GM19193 (cell line): ENCODE results near the gene USP20.

Source experiments
- POLR2A ChIP-seq: IDR thresholded peaks from 4 replicates; pipeline ENCODE4 v1.6.1; 2011; ENCODE audit not compliant: insufficient read depth, insufficient read length; ENCODE audit errors: extremely low read depth

Gene USP20

DNA sequence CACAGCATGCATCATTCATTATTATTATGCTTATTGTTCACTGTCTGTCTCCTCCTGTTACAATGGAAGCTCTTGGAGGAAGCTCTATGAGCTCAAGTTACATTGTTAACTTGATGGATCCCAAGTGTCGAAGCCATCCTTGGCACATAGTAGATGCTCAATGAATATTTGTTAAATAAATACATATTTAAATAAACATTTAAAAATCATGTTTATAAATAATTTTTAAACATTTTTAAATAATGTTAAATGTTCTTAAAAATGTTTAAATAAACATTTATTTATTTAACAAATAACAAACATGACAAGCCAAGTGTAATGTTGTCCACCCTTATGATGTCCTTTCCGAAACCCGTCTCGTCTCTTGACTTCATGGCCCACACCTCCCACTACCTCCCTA lies 69.5 kb downstream of the USP20 start:
- TF ChIP-seq POLR2A = no peak

DNA sequence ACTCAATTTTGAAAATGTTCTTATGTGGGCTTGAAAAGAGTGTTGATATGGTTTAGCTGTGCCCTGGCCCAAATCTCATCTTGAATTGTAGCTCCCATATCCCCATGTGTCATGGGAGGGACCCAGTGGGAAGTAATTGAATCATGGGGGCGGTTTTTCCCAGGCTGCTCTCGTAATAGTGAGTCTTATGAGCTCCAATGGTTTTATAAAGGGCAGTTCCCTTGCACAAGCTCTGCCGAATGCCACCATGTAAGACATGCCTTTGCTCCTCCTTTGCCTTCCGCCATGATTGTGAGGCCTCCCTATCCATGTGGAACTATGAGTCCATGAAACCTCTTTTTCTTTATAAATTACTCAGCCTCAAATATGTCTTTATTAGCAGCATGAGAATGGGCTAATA lies 71.0 kb downstream of the USP20 start:
- no peak for TF ChIP-seq POLR2A

DNA sequence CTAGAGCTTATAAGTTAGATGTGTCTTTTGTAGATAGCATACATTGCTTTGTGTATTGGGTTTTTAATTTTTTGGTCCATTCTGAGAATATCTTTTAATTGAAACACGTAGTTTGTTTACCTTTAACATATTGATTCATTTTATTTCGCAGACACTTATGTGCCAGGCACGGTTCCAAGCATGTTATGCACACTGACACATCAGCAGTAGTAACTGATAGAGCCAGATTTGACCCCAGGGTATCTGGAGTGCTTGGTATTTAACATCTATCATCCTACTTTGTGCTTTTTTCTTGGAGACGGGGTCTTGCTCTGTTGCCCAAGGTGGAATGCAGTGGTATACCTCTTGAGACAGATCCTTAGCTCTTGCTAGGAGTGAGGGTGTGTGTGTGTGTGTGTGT lies 71.9 kb downstream of the USP20 start:
- no peak for TF ChIP-seq POLR2A

DNA sequence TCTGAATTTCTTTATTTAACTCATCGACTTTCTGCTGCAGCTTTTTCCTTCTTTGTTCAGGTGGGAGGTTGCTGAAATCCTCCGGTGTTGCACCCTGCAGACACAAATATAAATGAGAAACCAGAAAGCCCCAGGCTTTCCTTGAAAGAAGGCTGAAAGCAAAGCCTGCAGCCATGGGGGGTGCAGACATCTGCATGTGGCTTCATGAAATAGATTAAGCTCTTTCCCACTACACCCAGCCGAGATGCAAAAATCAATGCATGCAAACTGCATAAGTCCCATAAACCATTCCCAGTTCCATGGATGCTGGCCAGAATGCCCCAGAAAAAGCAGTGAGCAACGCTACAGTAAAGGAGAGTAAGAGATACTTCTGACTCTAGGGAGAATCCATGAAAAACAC lies 73.6 kb downstream of the USP20 start:
- TF ChIP-seq POLR2A = no peak

DNA sequence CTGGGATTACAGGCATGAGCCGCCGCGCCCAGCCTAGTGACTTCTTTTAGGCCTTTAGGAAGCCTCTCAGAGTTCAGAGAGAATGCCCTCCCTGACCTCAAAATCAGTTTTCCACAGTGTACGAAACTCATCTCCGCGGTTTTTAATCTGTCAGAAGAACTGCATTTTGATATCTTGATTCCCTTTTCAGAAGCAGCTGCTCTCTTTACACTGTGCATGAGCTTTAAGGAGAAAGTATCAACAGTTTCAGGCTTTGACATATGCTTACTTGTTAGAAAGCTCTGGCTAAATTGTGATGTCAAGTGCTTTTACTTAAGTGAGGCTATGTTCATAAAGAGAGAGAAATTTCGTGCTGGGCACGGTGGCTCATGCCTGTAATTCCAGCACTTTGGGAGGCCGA lies 74.6 kb downstream of the USP20 start:
- no peak for TF ChIP-seq POLR2A

DNA sequence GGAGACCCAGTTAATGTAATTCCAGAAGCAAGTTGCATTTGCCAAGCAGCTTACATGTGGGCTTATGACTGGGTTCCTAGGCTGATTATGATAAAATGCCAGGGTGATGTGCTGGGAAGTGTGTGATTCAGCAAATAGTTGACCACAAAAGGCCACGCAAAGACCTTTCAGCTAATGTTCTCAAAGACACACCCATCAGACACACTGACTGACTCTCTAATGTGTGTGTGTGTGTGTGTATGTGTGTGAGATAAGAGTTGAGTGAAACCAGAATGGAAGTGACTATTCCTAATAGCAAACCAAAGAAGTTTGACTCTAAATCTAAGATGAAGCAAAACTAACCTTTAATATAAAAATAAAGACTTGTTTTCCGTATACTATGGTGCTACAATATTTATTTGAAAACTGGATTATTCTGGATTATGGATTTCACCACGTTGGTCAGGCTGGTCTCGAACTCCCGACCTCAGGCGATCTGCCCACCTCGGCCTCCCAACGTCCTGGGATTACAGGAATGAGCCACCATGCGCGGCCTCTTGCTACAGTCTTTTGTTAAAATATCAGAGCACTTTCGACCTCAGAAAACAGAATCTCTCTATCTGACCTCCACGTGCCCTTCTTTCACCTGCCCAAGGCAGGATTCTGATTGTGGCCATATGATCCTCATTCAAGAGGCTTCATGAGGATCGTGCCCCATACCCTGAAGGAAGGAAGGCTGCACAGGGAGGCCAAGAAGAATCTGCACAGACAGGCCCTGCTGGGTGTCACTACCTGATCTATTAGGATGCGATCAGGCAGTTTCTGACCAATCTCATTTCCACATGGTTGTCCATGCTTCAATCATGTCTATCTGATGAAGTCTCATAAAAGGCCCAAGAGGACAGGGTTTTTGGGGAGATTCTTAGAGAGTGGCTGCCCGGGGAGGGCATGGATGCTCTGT lies 75.6 kb downstream of the USP20 start:
- TF ChIP-seq POLR2A = no peak

DNA sequence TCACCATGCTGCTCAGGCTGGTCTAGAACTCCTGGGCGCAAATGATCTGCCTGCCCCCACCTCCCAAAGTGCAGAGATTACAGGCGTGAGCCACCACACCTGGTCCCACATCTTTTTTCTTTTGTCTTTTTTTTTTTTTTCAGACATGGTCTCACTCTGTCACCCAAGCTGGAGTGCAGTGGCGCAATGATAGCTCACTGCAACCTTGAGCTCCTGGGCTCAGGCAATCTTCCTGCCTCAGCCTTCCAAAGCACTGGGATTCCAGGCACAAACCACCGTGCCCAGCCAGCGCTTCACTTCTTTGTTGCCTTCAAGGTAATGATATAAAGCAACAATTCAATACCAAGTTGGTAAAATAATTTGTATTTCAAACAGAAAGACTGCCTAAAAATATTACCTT lies 78.8 kb downstream of the USP20 start:
- TF ChIP-seq POLR2A = no peak

DNA sequence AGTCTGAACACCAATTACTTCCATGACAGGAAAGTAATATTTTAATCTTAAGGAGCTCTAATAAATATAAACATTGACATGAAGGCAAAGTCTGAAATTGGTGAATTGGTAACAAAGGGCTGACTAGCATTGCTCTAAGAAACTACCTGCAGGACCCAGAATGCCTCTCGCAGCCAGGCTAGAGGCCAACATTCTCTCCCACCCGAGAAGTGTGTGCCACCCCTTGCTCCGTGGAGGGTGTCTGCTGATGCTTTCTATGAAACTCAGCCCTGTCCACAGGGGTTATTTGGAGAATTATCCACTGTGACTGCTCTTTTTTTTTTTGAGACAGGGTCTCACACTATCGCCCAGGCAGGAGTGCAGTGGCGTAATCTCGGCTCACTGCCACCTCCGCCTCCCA lies 81.4 kb downstream of the USP20 start:
- TF ChIP-seq POLR2A = no peak

DNA sequence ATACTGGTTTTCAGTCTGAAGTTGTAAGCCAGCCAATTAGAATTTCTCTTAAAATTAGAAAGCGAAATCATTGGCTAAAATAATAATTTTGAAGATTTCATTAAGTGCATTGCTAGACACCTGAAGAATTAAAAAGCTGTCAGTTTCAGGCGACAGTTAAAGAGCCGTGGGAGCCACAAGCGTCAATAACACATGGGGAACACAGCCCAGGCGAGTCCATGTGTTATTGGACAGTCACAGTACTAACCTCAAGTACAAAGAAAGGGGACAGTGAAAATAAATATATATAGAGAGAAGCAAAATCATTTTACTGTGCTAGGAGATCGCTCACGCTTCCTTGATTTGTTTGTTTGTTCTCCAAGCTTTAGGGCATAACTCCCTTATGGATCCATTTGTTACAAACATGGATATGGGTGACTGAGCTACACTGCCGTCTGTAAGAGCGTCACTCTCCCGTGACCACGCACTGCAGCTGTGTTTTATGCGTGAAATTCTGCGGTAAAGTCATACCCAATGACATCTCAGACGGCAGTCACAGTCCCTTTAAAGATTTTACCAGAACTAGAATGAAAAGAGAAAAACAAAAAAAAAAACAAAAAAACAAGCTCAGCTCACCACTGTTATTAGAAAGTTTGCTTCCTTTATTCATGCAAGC lies 83.2 kb downstream of the USP20 start:
- TF ChIP-seq POLR2A = no peak

DNA sequence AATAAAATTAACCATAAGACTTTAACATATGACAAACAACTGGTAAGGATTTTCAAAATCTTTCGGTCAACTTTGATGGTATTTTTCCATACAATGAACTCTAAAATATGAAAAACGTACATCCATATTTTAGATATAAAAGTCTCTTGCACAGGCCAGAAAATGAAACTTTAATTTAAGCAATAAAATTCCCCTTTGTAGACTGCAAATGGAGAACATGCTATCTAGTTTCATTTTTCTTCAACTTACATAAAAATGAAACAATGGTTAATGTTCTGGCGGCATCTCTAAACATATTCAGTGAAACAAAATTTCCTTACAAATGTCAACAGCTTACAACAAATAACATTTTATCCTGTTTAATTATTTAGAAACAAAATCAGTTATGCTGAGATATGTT lies 84.0 kb downstream of the USP20 start:
- TF ChIP-seq POLR2A = no peak

DNA sequence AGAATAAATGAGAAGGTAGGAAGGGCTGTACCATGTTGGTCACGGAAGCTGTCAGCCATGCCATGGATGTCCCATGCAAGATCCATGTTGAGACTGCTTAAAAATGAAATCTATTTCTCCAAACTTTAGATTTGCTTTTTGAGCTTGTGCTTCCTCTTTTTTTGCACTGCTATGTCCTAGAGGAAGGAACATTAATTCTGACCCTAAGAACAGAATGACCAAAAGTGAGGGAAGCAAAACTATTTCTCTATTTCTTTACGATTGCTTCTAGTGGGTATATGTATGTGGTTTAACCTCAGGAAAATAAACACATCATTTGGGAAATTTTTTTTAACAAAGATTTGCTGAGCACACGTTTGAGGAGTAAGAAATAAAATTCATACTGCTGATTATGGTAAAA lies 84.6 kb downstream of the USP20 start:
- no peak for TF ChIP-seq POLR2A

DNA sequence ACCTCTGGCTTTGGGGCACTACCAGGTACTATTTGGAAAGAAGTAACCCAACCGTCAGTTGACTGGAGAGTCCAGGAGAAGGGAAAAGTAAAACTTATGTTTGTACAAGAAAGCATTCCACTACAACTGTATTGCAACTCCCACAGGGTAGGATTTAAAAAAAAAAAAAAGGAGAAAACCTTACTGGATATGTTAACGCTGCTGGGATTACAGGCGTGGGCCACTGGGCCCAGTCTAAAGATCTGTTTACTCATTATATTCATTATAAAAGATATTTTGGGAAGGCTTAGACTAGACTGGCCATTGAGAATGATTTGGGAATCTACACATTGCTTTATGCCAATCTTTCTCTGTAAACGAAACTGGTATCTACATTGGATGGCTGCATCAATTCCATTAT lies 86.6 kb downstream of the USP20 start:
- TF ChIP-seq POLR2A = no peak

DNA sequence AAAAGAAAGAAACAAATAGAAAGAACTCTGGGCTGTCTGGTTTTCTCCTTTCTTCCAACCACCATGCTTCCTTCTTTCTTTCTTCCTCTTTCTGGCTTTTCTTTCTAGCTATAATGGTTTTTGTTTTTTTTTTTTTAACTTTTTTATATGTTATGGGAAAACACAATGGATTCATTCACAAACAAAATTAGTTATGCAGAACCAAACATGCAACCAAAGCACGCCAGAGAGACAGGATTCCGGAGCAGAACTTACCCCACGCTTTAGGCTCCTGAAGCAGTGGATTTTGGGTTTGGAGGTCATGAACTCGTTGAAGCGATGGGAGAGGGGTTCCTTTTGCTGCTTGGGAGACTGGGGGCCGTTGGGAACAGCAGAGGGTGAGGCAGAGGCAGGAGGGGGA lies 88.3 kb downstream of the USP20 start:
- no peak for TF ChIP-seq POLR2A

DNA sequence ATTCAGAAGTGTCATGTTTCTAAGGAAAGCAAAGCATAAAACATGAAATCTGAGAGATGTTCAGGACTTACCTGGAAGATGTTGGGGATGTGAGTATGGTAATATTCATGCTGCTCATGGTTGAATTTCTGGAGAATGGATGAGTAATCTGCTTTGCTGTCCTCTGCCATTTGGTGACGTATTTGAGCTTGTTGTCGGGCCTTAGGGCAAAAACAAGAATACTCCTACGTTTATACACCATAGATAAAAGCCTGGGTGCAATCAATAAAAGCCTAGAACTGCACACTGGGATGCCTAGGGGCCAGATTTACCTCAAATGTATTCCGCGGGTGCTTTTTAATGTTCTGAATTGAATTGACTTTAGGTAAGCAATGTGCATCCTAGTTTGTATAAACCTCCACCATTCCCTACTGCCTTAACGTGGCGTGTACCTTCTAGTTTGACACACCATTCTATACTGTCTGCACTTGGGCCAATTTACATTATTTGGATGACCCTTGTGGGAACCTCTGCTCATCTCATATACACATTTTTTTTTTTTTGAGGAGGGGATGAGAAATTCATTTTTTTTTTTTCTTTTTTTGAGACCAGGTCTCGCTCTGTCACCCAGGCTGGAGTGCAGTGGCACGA lies 94.4 kb downstream of the USP20 start:
- no peak for TF ChIP-seq POLR2A

DNA sequence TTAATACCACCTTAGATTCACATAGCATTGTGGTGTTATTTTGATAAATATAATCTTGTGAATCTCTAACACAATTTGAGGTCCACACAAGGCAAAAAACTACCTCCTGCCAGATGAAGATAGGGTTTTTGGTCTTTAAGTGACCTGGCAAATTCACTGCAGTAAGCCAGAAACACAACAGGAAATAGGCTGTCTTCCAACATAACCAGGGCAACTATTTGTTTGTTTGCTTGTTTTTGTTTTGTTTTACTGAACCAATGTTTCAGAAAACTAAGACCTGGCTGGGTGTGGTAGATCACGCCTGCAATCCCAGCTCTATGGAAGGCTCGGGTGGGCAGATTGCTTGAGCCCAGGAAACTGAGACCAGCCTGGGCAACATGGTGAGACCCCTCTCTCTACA lies 95.5 kb downstream of the USP20 start:
- no peak for TF ChIP-seq POLR2A
